IMR-90 (cell line): Measurements from ENCODE around the gene SEPTIN3. TPM values are rescaled to one million over a fixed set of nuclear protein-coding genes. Genes with fewer than 3 reads are reported as not detected.

Experiments
- ATAC-seq: fragments of 200-7000 bp; cut with Tn5 transposase; 2 replicates; pipeline ENCODE4 v1.9.1; 2020; ENCODE audit warnings: low read depth, mild to moderate bottlenecking, moderate library complexity
- BruUV-seq: library from RNA; stranded (reverse); fragments of 400-500 nt; replicated peaks from 2 replicates; lab custom pipeline; 2021; lab: Mats Ljungman, UMichigan
- CTCF ChIA-PET: fragments of 300-600 bp; formaldehyde crosslinking; extraction: SDS; loops from one replicate; lab custom pipeline; 2021; ENCODE audit warnings: antibody characterized with exemption; lab: Yijun Ruan, JAX
- POLR2A ChIA-PET: fragments of 300-600 bp; sonication (Branson Sonifier 250); formaldehyde crosslinking; loops from one replicate; lab custom pipeline; 2022; ENCODE audit warnings: antibody characterized with exemption; ENCODE audit not compliant: unreplicated experiment; lab: Charles Lee
- DNase-seq: peaks from one replicate; pipeline ENCODE4 v3.0.0; 2013
- H2AFZ ChIP-seq: replicated peaks from 2 replicates; pipeline ENCODE3; 2013; ENCODE audit warnings: low read length, mild to moderate bottlenecking; ENCODE audit not compliant: poor library complexity
- H2AK5ac ChIP-seq: 2 replicates; pipeline ENCODE4 v1.6.1; 2013; ENCODE audit warnings: low read depth, low read length, inconsistent platforms
- H2AK9ac ChIP-seq: replicated peaks from 2 replicates; pipeline ENCODE3; 2013; ENCODE audit warnings: mild to moderate bottlenecking, low read depth, low read length, moderate library complexity; ENCODE audit not compliant: poor library complexity
- H2BK120ac ChIP-seq: 2 replicates; pipeline ENCODE4 v1.6.1; 2013; ENCODE audit warnings: low read depth, low read length, inconsistent platforms
- H2BK15ac ChIP-seq: 3 replicates; pipeline ENCODE4 v1.6.1; 2013; ENCODE audit warnings: low read depth, low read length, inconsistent platforms
- H2BK20ac ChIP-seq: 2 replicates; pipeline ENCODE4 v1.6.1; 2013; ENCODE audit warnings: low read depth, mild to moderate bottlenecking, inconsistent platforms, low read length, moderate library complexity
- H2BK5ac ChIP-seq: 2 replicates; pipeline ENCODE4 v1.6.1; 2013; ENCODE audit warnings: mild to moderate bottlenecking, low read depth, low read length, inconsistent platforms; ENCODE audit not compliant: poor library complexity, severe bottlenecking
- H3K14ac ChIP-seq: replicated peaks from 2 replicates; pipeline ENCODE4 v1.6.1; 2013; ENCODE audit warnings: low read depth, low read length, inconsistent platforms
- H3K18ac ChIP-seq: 2 replicates; pipeline ENCODE4 v1.6.1; 2013; ENCODE audit warnings: low read depth, low read length, control low read depth
- H3K23ac ChIP-seq: 2 replicates; pipeline ENCODE4 v1.6.1; 2013; ENCODE audit warnings: low read depth, low read length, inconsistent platforms
- H3K27ac ChIP-seq: 2 replicates; pipeline ENCODE4 v1.5.1; 2013; ENCODE audit warnings: mild to moderate bottlenecking, control low read depth, low read length; ENCODE audit not compliant: insufficient read depth
- H3K27me3 ChIP-seq: 2 replicates; pipeline ENCODE4 v1.6.1; 2013; ENCODE audit warnings: low read length; ENCODE audit not compliant: control insufficient read depth, insufficient read depth
- H3K36me3 ChIP-seq: 2 replicates; pipeline ENCODE4 v1.6.1; 2013; ENCODE audit warnings: low read length, mixed read lengths; ENCODE audit not compliant: control insufficient read depth, insufficient read depth
- H3K4ac ChIP-seq: 2 replicates; pipeline ENCODE4 v1.6.1; 2013; ENCODE audit warnings: low read depth, low read length, inconsistent platforms
- H3K4me1 ChIP-seq: 2 replicates; pipeline ENCODE4 v1.6.1; 2013; ENCODE audit warnings: low read length, mixed read lengths; ENCODE audit not compliant: control insufficient read depth, insufficient read depth
- H3K4me2 ChIP-seq: 2 replicates; pipeline ENCODE4 v1.6.1; 2013; ENCODE audit warnings: low read depth, mild to moderate bottlenecking, control low read depth, low read length, moderate library complexity
- H3K4me3 ChIP-seq: 2 replicates; pipeline ENCODE4 v1.5.1; 2013; ENCODE audit warnings: low read depth, mild to moderate bottlenecking, control low read depth, low read length, moderate library complexity; ENCODE audit not compliant: insufficient read depth
- H3K56ac ChIP-seq: 2 replicates; pipeline ENCODE4 v1.6.1; 2013; ENCODE audit warnings: low read length, inconsistent platforms; ENCODE audit not compliant: insufficient read depth; ENCODE audit errors: extremely low read depth
- H3K79me1 ChIP-seq, 2 experiments: 2 replicates each; pipeline ENCODE4 v1.6.1; 2013; ENCODE audit warnings: low read length in 2 of 2, inconsistent platforms in 1 of 2, low read depth in 1 of 2
- H3K9ac ChIP-seq: 2 replicates; pipeline ENCODE4 v1.6.1; 2013; ENCODE audit warnings: low read depth, low read length, control low read depth
- H3K9me1 ChIP-seq: 2 replicates; pipeline ENCODE4 v1.6.1; 2013; ENCODE audit warnings: low read length, inconsistent platforms; ENCODE audit not compliant: insufficient read depth
- H3K9me3 ChIP-seq: 2 replicates; pipeline ENCODE4 v1.6.1; 2013; ENCODE audit warnings: low read length; ENCODE audit not compliant: control insufficient read depth, insufficient read depth
- H4K20me1 ChIP-seq: 2 replicates; pipeline ENCODE4 v1.6.1; 2013; ENCODE audit warnings: low read length, inconsistent platforms; ENCODE audit not compliant: insufficient read depth
- H4K5ac ChIP-seq: 2 replicates; pipeline ENCODE4 v1.6.1; 2013; ENCODE audit warnings: mild to moderate bottlenecking, low read depth, low read length, control low read depth
- H4K8ac ChIP-seq, 2 experiments: 2 replicates each; pipeline ENCODE4 v1.6.1; 2013; ENCODE audit warnings: low read depth in 2 of 2, low read length in 2 of 2, control low read depth in 1 of 2, inconsistent platforms in 1 of 2
- H4K91ac ChIP-seq: 2 replicates; pipeline ENCODE4 v1.6.1; 2013; ENCODE audit warnings: low read depth, low read length, inconsistent platforms; ENCODE audit not compliant: insufficient read depth
- MAZ ChIP-seq: IDR thresholded peaks from 2 replicates; pipeline ENCODE4 v1.6.1; 2012; ENCODE audit warnings: low read depth, mild to moderate bottlenecking, low read length, improper control_type of control experiment, moderate library complexity, borderline replicate concordance
- NFE2L2 ChIP-seq: fragments of 150-350 bp; IDR thresholded peaks from 2 replicates; pipeline ENCODE4 v1.6.1; 2016; ENCODE audit warnings: low read depth, mild to moderate bottlenecking, low read length
- RAD21 ChIP-seq: IDR thresholded peaks from 2 replicates; pipeline ENCODE4 v1.6.1; 2012; ENCODE audit warnings: low read length, improper control_type of control experiment
- WGBS, 2 experiments: methylation state at CpG; one replicate each; pipeline versions ENCODE4 v1.1.5 to v1.1.7; 2013; ENCODE audit warnings: missing lambda C conversion rate in 2 of 2; ENCODE audit not compliant: insufficient read length in 1 of 2; ENCODE audit errors: extremely low coverage in 2 of 2; 5-methylcytosine and 5-hydroxymethylcytosine counted together
- dilution Hi-C: fragments of 300-500 bp; cut with HindIII; formaldehyde crosslinking; loops from one replicate; pipeline ENCODE4 v1.14.3; 2018; ENCODE audit warnings: low sequenced_read_pairs; ENCODE audit not compliant: unreplicated experiment
- in situ Hi-C: fragments of 300-500 bp; cut with MboI; formaldehyde crosslinking; loops from 3 replicates; pipeline ENCODE4 v1.14.3; 2019; ENCODE audit warnings: low sequenced_read_pairs, inconsistent platforms, mixed read lengths
- intact Hi-C: fragments of 100-400 bp; cut with micrococcal nuclease; formaldehyde crosslinking; loops from 2 replicates; pipeline ENCODE4 v1.10.0; 2022
- polyA plus RNA-seq, 3 experiments: library from polyadenylated mRNA; depleted of rRNA; stranded (reverse); fragments of >200 nt; gene quantifications; 2 replicates each; pipeline ENCODE4 v1.2.3, GENCODE V29; 2012; ENCODE audit warnings: low replicate concordance in 1 of 3
- total RNA-seq: library from RNA; depleted of rRNA; stranded (reverse); fragments of >200 nt; gene quantifications from 2 replicates; pipeline ENCODE4 v1.2.3, GENCODE V29; 2012
- TF ChIP-seq, protein P1 (sequence below): fragments of 150-350 bp; IDR thresholded peaks from 2 replicates; pipeline ENCODE4 v1.6.1; 2017; ENCODE audit warnings: mild to moderate bottlenecking, antibody characterized with exemption, low read length, low read depth
- TF ChIP-seq, protein P2 (sequence below): fragments of 150-350 bp; IDR thresholded peaks from 2 replicates; pipeline ENCODE4 v1.6.1; 2016; ENCODE audit warnings: low read depth, mild to moderate bottlenecking, low read length, moderate library complexity, borderline replicate concordance
- TF ChIP-seq, protein P3 (sequence below): conservative IDR thresholded peaks from 2 replicates; pipeline ENCODE4 v1.5.1; 2012; ENCODE audit warnings: mild to moderate bottlenecking, low read depth, low read length, improper control_type of control experiment

Gene SEPTIN3
- total and polyA plus RNA-seq, 2 of the 4 experiments (the other 2 are of a cell fraction) = 0.15 to 0.18 TPM

DNA sequence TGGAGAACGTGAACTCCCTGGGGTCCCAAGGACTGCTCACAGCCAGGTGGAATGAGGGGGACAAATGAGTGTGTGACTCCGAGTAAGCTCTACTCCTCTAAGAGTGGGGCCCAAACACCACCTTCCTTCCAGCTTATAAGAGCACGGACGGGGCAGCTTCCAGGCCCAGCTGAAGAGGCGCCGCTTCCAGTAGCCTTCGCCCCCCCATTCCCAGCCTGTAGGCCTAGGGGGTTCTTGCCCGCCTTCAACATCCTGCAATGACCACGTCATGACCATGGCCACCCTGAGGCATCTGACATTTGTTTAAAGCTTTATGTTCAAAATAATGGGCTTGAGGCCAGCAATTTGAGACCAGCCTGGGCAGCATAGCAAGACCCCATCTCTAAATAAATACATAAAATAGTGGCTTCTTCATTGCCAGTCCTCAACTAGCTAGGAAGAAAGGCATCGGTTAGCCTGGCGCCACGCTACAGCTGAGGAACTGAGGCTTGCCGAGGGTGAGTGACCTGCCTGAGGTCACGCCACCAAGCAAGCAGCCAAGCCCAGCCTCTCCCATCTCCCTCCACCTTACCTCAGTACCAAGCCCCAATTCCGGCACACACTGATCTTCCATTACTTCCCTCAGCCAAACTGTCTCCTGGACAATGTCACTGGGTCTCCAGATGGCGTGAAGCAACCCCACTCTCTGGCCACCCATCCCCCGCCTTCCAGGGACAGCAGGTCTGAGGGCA is 34.8 kb upstream of the SEPTIN3 start:
- H3K4me3 ChIP-seq = no peak overlapping the region
- ATAC-seq (no peak), DNase-seq (no peak)
- H3K4me1 ChIP-seq = peaks cover 2% of the 10 kb centered on the region; the same call in 1 of the 2 replicates
- ChIA-PET CTCF (interaction anchor here (0.9 kb wide), 1 partner anchor 238 kb away, joined by 3 read pairs; no protein-coding TSS in a partner anchor), POLR2A (no interaction called here)
- H3K4ac ChIP-seq = no peak overlapping the region
- no peak overlapping the region for H2AK9ac ChIP-seq
- 100% methylated on average over 6 of the region's 17 CpGs; no CpG with 5 or more reads in 1 of the 2 experiments for WGBS, 2 experiments
- no peak overlapping the region for H3K56ac ChIP-seq
- no peaks in the 10 kb centered on the region; the same call in 1 of the 2 replicates for H3K9me1 ChIP-seq
- H4K8ac ChIP-seq = no peak overlapping the region
- dilution Hi-C loops (no loop called here), in situ Hi-C loops (no loop called here), intact Hi-C loops (no loop called here)
- H3K14ac ChIP-seq = no peak overlapping the region
- no peak overlapping the region for H4K91ac ChIP-seq
- H3K23ac ChIP-seq = no peak overlapping the region
- no peak overlapping the region for H4K5ac ChIP-seq
- H3K27ac ChIP-seq = no peak overlapping the region
- no peaks in the 10 kb centered on the region; the same call in 1 of the 2 replicates for H4K20me1 ChIP-seq
- TF ChIP-seq, protein P1, sequence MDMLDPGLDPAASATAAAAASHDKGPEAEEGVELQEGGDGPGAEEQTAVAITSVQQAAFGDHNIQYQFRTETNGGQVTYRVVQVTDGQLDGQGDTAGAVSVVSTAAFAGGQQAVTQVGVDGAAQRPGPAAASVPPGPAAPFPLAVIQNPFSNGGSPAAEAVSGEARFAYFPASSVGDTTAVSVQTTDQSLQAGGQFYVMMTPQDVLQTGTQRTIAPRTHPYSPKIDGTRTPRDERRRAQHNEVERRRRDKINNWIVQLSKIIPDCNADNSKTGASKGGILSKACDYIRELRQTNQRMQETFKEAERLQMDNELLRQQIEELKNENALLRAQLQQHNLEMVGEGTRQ = no peak
- TF ChIP-seq NFE2L2 = no peak
- TF ChIP-seq, protein P2, sequence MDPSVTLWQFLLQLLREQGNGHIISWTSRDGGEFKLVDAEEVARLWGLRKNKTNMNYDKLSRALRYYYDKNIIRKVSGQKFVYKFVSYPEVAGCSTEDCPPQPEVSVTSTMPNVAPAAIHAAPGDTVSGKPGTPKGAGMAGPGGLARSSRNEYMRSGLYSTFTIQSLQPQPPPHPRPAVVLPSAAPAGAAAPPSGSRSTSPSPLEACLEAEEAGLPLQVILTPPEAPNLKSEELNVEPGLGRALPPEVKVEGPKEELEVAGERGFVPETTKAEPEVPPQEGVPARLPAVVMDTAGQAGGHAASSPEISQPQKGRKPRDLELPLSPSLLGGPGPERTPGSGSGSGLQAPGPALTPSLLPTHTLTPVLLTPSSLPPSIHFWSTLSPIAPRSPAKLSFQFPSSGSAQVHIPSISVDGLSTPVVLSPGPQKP = no peak
- TF ChIP-seq MAZ = no peak
- TF ChIP-seq RAD21 = no peak
- TF ChIP-seq, protein P3, sequence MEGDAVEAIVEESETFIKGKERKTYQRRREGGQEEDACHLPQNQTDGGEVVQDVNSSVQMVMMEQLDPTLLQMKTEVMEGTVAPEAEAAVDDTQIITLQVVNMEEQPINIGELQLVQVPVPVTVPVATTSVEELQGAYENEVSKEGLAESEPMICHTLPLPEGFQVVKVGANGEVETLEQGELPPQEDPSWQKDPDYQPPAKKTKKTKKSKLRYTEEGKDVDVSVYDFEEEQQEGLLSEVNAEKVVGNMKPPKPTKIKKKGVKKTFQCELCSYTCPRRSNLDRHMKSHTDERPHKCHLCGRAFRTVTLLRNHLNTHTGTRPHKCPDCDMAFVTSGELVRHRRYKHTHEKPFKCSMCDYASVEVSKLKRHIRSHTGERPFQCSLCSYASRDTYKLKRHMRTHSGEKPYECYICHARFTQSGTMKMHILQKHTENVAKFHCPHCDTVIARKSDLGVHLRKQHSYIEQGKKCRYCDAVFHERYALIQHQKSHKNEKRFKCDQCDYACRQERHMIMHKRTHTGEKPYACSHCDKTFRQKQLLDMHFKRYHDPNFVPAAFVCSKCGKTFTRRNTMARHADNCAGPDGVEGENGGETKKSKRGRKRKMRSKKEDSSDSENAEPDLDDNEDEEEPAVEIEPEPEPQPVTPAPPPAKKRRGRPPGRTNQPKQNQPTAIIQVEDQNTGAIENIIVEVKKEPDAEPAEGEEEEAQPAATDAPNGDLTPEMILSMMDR = no peak
- no peaks in the 10 kb centered on the region for H3K79me1 ChIP-seq
- no peak overlapping the region for H3K4me2 ChIP-seq
- H3K36me3 ChIP-seq = no peaks in the 10 kb centered on the region
- H3K27me3 ChIP-seq = no peaks in the 10 kb centered on the region
- no peak overlapping the region for H3K9ac ChIP-seq
- no TSS peak for BruUV-seq
- H2BK5ac ChIP-seq = no peak overlapping the region
- H3K9me3 ChIP-seq = no peaks in the 10 kb centered on the region
- H2AFZ ChIP-seq = no peak overlapping the region
- no peak overlapping the region for H2BK120ac ChIP-seq
- H2BK15ac ChIP-seq = no peak overlapping the region
- H2AK5ac ChIP-seq = no peak overlapping the region
- no peak overlapping the region for H3K18ac ChIP-seq
- H2BK20ac ChIP-seq = no peak overlapping the region
